Measurements from ENCODE around the gene HNRNPA3. TPM values are rescaled to one million over a fixed set of nuclear protein-coding genes. Genes with fewer than 3 reads are reported as not detected.

HNRNPA3 gene
- total and polyA plus RNA-seq, 2 of the 13 experiments (the other 11 are each of a cell fraction or from before 2014, with no cell fraction given): 73.3 to 97.7 TPM

- TF ChIP-seq TEF (CRISPR knock-in tag; IDR thresholded peaks at IDR 0.05) (no peak), THAP7 (CRISPR knock-in tag; IDR thresholded peaks at IDR 0.05) (0 out of 2 replicates have a peak, but pooled peaks have one; percentile 53), ZNF589 (CRISPR knock-in tag; conservative IDR thresholded peaks at IDR 0.05) (no peak), ELF3 (CRISPR knock-in tag; IDR thresholded peaks at IDR 0.05) (peak; percentile 92), MXD4 (CRISPR knock-in tag; IDR thresholded peaks at IDR 0.05) (peak; percentile 47; the same call in 1 of the 2 replicates), ZBTB44 (CRISPR knock-in tag; IDR thresholded peaks at IDR 0.05) (0 out of 2 replicates have a peak, but pooled peaks have one; percentile 47), SPEN (CRISPR knock-in tag; IDR thresholded peaks at IDR 0.05; ENCODE audit: low read depth) (peak; percentile 26; the same call in 1 of the 2 replicates), AFF4 (CRISPR knock-in tag; IDR thresholded peaks at IDR 0.05) (no peak), HOXA3 (CRISPR knock-in tag; IDR thresholded peaks at IDR 0.05) (peak; percentile 73), ERF (CRISPR knock-in tag; IDR thresholded peaks at IDR 0.05) (peak; percentile 81; the same call in 1 of the 2 replicates), ZNF777 (CRISPR knock-in tag; IDR thresholded peaks at IDR 0.05) (no peak), CBFB (CRISPR knock-in tag; IDR thresholded peaks at IDR 0.05) (peak; percentile 77; the same call in 1 of the 2 replicates), KDM1A (CRISPR knock-in tag; IDR thresholded peaks at IDR 0.05) (peak; percentile 80; the same call in 1 of the 2 replicates), MYPOP (CRISPR knock-in tag; IDR thresholded peaks at IDR 0.05) (no peak; the same call in 1 of the 2 replicates), HNRNPK (IDR thresholded peaks at IDR 0.05; ENCODE audit: low read depth, low read length, poor library complexity, severe bottlenecking) (no peak), HOMEZ (CRISPR knock-in tag; IDR thresholded peaks at IDR 0.05; ENCODE audit: low read depth) (peak; percentile 75), MAX (IDR thresholded peaks at IDR 0.05) (0 out of 2 replicates have a peak, but pooled peaks have one; percentile 29), ZNF441 (CRISPR knock-in tag; IDR thresholded peaks at IDR 0.05; ENCODE audit: borderline replicate concordance) (peak; percentile 47)
Measured at GRCh38 chr2:177188482-177189469, 23.8 kb upstream of the HNRNPA3 start (continued).

Measured in HepG2 (cell line).